Measurements from ENCODE around the gene SERPINC1.
"Not testable (repeated sequence)": the region's sequence is repeated elsewhere in the genome, so short reads cannot be mapped to it uniquely, and the experiment has no call there.

The SERPINC1 gene

DNA sequence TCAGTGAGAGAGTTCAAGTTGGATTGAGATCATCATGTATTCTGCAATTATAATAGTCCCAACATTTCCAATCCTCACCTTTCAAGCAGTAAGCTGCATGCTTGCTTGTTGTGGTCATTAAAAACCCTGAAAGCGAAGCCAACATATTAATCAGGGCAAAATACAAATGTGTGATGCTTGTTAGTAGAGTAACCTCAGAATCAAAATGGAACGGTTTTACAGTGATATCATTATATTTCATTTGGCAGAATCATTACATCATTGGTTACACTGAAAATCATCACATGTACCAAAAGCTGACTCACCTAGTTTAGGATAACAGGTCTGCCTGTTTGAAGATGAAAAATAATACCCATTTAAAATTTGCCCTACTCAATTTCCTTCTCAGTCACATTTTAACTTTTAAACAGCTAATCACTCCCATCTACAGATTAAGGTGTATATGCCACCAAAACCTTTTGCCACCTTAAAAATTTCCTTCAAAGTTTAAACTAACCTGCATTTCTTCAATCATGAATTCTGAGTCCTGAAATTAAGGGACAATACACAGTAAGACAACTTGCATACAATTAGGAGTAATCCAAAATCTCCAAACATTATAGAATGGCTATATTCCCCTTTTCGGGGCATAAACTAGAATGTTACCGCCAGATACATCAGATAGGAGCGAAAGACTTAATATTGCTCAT is 52.8 kb downstream of the SERPINC1 start:
- in situ Hi-C loops (cut with MboI; ENCODE audit: low sequenced_read_pairs) = no loop called here

DNA sequence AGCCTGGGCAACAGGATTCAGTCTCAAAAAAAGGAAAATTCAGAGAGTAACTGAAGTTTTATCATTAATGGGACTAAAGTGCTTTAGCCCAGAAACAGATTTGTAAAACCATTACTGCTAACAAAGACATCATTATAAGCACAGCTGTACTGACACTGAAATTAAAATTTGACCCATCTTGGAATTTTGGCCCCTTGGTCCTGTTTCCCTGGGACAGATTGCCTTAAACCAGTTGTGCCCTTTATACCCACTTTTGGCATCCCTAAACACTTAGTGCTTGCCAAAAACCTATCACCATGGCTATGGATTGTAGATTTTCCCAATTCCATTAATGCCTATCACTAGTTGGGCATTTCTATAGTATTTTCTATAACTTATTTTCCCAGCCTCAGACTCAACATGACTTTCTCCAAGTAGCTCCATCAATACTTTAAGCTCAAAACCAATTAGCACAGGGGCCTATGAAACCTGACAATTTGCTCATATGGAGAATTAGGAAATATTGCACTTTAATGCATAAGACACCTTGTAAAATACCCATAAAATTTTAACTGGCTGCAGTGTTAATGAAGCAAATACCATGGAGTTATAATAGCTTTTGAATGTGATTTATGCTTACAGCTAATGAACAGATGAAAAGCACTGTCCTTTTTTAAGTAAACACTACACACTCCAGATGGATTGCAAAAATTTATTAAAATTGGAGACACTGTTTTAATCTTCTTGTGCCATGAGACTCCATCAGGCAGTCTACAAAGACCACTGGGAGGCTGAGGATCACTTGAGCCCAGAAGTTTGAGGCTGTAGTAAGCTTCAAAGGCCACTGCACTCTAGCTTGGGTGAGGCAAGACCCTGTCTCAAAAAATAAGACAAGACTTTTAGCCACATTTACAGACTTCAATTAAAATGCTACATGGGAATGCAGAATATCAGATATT is 53.6 kb downstream of the SERPINC1 start:
- in situ Hi-C loops (cut with MboI; ENCODE audit: low sequenced_read_pairs) = no loop called here

DNA sequence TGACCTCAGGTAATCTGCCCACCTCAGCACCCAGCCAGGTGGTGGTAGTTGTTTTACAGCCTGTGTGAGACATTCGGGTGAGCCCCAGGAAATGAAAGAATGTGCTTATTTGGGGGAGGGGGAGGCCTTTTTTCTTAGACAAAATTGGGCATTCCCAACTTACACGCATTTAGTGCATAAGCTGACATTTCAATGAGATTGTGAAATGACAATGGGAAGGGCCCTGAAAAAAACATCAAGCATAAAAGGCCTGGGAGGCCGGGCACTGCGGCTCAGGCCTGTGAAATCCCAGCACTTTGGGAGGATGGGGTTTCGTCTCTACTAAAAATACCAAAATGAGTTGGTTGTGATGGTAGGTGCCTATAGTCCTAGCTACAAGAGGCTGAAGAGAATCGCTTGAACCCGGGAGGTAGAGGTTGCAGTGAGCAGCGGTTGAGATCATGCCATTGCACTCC is 54.3 kb downstream of the SERPINC1 start:
- in situ Hi-C loops (cut with MboI; ENCODE audit: low sequenced_read_pairs) = no loop called here

DNA sequence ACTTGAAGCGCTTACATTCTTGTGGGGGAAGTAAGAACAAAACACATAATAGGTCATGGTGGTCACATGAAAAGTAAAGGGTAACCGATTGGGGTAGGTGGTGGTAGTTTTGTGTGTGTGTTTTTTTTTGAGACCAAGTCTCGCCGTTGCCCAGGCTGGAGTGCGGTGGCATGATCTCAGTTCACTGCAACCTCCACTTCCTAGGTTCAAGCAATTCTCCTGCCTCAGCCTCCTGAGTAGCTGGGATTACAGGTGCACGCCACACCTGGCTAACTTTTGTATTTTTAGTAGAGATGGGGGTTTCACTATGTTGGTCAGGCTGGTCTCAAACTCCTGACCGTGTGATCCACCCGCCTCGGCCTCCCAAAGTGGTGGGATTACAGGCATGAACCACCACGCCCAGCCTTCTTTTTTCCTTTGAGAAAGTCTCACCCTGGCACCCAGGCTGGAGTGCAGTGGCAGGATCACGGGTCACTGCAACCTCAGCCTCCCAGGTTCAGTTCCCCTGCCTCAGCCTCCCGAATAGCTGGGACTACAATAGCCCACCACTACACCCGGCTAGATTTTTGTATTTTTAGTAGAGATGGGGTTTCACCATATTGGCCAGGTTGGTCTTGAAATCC is 54.9 kb downstream of the SERPINC1 start:
- in situ Hi-C loops (cut with MboI; ENCODE audit: low sequenced_read_pairs) = not testable (repeated sequence)

DNA sequence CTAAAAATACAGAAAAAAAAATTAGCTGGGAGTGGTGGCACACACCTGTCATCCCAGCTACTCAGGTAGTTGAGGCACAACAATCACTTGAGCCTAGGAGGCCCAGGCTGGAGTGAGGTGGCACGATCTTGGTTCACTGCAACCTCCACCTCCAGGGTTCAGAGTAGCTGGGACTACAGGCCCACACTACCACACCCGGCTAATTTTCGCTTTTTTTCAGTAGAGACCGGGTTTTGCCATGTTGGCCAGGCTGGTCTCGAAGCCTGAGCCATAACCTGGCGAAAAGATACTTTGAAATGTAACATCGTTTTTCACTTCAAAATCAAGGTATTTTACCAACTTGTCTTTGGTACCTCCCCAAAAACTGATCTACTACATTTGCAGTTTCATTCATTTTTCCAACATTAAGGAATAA is 55.4 kb downstream of the SERPINC1 start:
- in situ Hi-C loops (cut with MboI; ENCODE audit: low sequenced_read_pairs) = no loop called here

DNA sequence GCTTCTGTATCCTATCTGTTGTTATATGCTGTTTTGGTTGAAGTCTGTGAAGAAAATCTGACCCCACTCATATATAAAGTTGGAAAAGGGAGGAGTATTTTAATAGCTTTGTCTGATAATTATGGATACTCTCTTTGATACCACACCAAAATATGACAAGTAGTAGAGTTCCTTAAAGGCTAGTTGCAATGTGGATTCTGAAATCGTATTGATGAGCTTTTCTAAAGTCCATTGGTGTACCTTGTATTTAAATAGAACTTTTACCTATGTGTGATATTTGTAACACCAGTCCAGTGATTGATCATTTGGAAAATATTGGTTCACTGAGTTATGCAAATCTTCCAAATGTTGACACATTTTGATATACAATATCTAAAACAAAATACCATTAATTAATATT is 57.1 kb downstream of the SERPINC1 start:
- in situ Hi-C loops (cut with MboI; ENCODE audit: low sequenced_read_pairs) = no loop called here

DNA sequence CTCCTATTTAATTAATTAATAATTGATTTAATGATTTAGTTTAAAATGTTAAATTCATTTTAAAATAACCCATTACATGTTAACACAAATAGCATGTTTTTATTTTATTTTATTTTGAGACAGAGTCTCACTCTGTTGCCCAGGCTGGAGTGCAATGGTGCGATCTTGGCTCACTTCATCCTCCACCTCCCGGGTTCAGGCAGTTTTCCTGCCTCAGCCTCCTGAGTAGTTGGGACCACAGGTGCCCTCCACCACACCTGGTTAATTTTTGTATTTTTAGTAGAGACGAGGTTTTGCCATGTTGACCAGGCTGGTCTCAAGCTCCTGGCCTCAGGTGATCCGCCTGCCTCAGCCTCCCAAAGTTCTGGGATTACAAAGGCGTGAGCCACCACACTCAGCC is 57.6 kb downstream of the SERPINC1 start:
- in situ Hi-C loops (cut with MboI; ENCODE audit: low sequenced_read_pairs) = not testable (repeated sequence)

DNA sequence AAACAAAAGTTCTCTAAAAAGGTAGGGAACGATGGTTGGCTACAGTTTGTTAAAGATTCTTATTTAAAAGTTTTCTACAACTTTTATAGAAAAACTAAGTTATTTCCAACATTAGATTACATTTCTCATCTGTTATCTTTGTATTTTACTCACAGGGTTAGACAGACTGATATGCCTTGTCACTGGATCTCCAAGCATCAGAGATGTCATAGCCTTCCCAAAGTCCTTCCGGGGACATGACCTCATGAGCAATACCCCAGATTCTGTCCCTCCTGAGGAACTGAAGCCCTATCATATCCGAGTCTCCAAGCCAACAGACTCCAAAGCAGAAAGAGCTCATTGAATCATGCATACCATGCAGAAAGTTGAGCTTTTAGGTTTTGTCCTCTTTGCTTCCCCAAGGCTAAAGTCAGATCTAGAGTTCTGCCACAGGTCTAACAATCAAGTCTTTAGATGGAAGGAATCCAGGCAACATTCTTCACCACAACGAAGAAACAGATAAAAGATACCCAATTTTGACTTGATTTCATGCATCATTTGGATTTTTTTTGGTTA is 59.7 kb downstream of the SERPINC1 start:
- in situ Hi-C loops (cut with MboI; ENCODE audit: low sequenced_read_pairs) = no loop called here

DNA sequence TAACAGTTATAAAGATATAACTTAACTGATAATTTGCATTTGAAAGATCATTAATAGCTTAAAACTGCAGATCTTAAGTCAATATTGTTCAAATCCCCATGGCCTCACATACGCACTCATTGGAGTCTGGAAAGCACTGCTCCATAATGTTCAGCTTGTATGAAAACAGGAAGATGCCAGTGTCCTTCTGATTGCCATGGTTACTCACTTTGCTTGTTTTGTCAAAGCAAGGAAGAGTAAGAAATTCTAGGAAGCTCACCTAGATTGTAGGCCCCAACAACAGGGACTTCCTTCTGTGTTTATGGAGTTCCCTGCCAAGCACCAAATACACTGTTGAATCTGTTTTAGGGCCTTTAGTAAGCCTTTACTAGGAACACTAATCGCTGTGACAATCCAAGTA is 60.2 kb downstream of the SERPINC1 start:
- in situ Hi-C loops (cut with MboI; ENCODE audit: low sequenced_read_pairs) = no loop called here

DNA sequence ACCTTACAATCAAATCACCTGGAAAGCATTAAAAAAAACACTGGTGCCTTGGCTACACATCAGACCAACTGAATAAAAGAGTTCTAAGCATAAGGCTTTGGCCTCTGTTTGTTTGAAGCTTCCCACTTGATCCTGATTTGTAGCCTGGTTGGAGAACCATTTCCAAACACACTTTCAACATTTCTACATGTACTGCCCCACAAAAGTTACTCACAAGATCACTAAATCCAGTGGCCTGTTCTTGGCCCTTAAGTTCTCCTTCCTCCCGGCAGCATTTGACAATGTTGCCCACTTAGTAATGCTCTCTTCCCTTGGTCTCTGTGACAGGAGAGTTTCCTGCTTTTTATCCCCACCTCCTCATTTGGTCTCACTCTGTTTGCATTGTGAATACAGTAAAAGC is 61.1 kb downstream of the SERPINC1 start:
- in situ Hi-C loops (cut with MboI; ENCODE audit: low sequenced_read_pairs) = no loop called here

Measured in HL-60/S4 (cell line).